Measurements from ENCODE around the gene ARID5B. TPM values are rescaled to one million over a fixed set of nuclear protein-coding genes. Genes with fewer than 3 reads are reported as not detected.

ARID5B gene
- total RNA-seq, 4 donors from 2014 or later, result 10.5 to 167 (median 29.4) TPM

DNA sequence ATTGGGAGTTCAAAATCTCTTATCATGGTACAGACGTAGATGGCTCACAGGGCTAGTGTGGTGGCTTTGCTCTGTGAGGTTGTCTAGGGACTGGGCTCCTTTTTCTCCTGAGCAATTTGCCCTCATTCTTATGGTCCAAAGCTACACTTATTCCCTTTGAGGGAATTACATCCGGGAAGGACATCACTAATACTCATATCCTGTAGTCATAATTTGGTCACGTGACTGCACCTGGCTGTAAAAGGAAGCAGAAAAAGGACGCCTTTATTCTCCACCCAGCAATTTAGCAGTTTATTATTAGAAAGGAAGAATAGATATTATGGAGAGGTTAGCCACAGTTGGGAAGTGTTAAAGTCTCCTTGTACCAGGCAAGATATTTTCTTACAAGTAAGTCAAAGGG lies 28.1 kb downstream of the ARID5B start:
- Histone ChIP-seq H3K27me3 (no peaks in the 10 kb centered on the region), H3K36me3 (no peaks in the 10 kb centered on the region), H3K27ac (no peak overlapping the region), H3K4me3 (no peak overlapping the region), H3K4me1 (peaks cover 0 to 3% (median 0%) of the 10 kb centered on the region in 4 donors), H3K9me3 (no peaks in the 10 kb centered on the region)
- TF ChIP-seq POLR2A (IDR thresholded peaks at IDR 0.05), result no peak
- TF ChIP-seq, protein P1, sequence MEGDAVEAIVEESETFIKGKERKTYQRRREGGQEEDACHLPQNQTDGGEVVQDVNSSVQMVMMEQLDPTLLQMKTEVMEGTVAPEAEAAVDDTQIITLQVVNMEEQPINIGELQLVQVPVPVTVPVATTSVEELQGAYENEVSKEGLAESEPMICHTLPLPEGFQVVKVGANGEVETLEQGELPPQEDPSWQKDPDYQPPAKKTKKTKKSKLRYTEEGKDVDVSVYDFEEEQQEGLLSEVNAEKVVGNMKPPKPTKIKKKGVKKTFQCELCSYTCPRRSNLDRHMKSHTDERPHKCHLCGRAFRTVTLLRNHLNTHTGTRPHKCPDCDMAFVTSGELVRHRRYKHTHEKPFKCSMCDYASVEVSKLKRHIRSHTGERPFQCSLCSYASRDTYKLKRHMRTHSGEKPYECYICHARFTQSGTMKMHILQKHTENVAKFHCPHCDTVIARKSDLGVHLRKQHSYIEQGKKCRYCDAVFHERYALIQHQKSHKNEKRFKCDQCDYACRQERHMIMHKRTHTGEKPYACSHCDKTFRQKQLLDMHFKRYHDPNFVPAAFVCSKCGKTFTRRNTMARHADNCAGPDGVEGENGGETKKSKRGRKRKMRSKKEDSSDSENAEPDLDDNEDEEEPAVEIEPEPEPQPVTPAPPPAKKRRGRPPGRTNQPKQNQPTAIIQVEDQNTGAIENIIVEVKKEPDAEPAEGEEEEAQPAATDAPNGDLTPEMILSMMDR (IDR thresholded peaks at IDR 0.05), result no peak
- DNase-seq, result no peak

DNA sequence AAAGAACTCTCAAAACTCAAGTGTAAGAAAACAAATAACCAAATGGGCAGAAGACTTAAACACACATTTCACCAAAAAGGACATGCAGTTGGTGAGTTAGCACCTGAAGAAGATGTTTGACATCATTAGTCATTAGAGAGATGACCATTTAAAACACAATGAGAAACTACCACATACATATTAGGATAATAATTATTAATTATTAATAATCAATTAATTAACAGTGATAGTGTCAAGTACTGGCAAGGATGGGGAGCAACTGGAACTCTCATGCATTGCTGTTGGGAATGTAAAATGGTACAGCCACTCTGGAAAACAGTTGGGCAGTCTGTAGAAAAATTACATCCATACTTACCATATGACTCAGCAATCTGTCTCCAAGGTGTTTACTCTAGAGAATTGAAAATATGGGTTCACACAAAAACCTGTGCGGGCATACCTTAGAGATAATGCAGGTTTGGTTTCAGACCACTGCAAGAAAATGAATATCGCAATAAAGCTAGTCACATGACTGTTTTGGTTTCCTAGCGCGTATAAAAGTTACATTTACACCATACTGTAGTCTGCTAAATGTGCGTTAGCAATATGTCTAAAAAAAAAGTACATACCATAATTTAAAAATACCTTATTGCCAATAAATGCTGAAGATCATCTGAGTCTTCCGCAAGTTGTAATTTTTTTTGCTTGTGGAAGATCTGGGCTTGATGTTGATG lies 30.3 kb downstream of the ARID5B start:
- H3K27me3 ChIP-seq, result no peaks in the 10 kb centered on the region
- TF ChIP-seq, protein P1 (IDR thresholded peaks at IDR 0.05), result no peak
- TF ChIP-seq POLR2A (IDR thresholded peaks at IDR 0.05), result no peak
- H3K36me3 ChIP-seq, result no peaks in the 10 kb centered on the region
- DNase-seq, result no peak
- H3K4me3 ChIP-seq, result no peak overlapping the region
- no peaks in the 10 kb centered on the region for H3K9me3 ChIP-seq
- H3K4me1 ChIP-seq, result no peaks in the 10 kb centered on the region
- no peak overlapping the region for H3K27ac ChIP-seq

DNA sequence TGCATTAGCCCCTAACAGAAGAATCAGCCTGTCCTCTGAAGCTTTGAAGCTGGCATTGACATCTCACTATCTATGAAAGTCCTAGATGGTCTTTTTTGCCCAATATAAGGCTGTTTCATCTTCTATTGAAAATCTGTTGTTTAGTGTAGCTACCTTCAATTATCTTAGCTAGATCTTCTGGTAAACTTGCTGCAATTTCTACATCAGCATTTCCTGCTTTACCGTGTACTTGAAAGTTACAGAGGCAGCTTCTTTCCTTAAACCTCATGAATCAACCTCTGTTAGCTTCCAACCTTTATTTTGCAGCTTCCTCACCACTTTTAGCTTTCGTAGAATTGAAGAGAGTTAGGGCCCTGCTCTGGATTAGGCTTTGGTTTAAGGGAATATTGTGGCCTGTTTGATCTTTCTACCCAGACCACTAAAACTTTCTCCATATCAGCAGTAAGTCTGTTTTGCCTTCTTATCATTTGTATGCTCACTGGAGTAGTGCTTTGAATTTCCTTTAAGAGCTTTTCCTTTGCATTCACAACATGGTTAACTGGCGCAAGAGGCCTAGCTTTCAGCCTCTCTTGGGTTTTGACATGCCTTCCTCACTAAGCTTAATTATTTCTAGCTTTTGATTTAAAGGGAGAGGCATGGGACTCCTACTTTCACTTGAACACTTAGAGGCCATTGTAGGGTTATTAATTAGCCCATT lies 32.5 kb downstream of the ARID5B start:
- Histone ChIP-seq H3K4me1 (peaks cover 0 to 18% (median 5%) of the 10 kb centered on the region in 4 donors), H3K9me3 (no peaks in the 10 kb centered on the region), H3K27me3 (no peaks in the 10 kb centered on the region), H3K4me3 (no peak overlapping the region), H3K36me3 (no peaks in the 10 kb centered on the region), H3K27ac (peak overlapping the region in 2 of 4 donors; percentile 40 to 46)
- no peak for DNase-seq
- TF ChIP-seq POLR2A (IDR thresholded peaks at IDR 0.05), result no peak
- TF ChIP-seq, protein P1 (IDR thresholded peaks at IDR 0.05), result no peak

DNA sequence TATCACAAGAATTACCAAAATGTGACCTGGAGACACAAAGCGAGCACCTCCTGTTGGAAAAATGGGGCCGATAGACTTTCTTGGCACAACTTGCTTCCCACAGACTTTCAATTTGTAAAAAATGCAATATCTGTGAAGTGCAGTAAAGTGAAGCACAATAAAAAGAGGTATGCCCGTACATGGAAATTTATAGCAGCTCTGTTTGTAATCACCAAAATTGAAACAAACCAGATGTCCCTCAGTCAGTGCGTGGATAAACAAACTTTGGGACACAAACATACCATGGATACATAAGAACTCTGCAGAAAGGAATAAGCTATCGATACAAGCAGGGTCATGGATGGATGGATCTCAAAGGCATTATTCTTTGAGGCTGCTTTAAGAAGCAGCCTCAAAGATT lies 33.6 kb downstream of the ARID5B start:
- TF ChIP-seq, protein P1 (IDR thresholded peaks at IDR 0.05), result no peak
- no peak for TF ChIP-seq POLR2A (IDR thresholded peaks at IDR 0.05)
- DNase-seq, result no peak
- Histone ChIP-seq H3K27me3 (no peaks in the 10 kb centered on the region), H3K4me1 (peaks cover 0 to 18% (median 5%) of the 10 kb centered on the region in 4 donors), H3K36me3 (no peaks in the 10 kb centered on the region), H3K27ac (peak overlapping the region in 1 of 4 donors; percentile 16), H3K9me3 (no peaks in the 10 kb centered on the region), H3K4me3 (no peak overlapping the region)

DNA sequence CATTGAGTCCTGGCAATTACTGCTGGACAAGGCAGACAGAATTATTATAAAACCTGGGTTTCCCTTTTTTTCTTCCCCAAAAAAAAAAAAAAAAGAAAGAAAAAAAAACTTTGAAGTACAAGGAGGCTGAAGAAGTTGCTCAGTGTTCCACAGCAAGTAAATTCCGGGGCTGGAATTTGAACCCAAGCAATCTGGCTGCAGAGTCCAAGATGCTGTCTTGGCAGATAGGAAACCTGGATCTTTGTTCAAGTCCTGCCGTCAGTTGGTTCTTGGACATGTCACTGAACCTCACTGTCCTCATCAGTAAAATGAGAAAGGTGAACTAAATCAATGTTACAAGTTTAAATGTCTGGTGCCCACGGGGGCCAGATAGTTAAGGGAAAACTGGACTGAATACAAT lies 35.3 kb downstream of the ARID5B start:
- H3K4me1 ChIP-seq, result peaks cover 0 to 21% (median 5%) of the 10 kb centered on the region in 4 donors
- peak in 1 of 3 donors; percentile 54 for DNase-seq
- H3K27me3 ChIP-seq, result no peaks in the 10 kb centered on the region
- H3K9me3 ChIP-seq, result no peaks in the 10 kb centered on the region
- peak overlapping the region in 3 of 4 donors; percentile 38 to 66 (median 58) for H3K27ac ChIP-seq
- no peak overlapping the region for H3K4me3 ChIP-seq
- TF ChIP-seq, protein P1 (IDR thresholded peaks at IDR 0.05), result no peak
- no peaks in the 10 kb centered on the region for H3K36me3 ChIP-seq

Measured in Peyer's patch (tissue), 4 donors.